Endodermal cell (in vitro differentiated cells): ENCODE measurements around the gene POU2AF2. TPM values are rescaled to one million over a fixed set of nuclear protein-coding genes. Genes with fewer than 3 reads are reported as not detected.
A peak's percentile ranks its signal among the peaks of the same experiment; 100 is the strongest.

Experiments
- DNase-seq: peaks from one replicate; pipeline ENCODE4 v3.0.0-alpha.2; 2017
- H3K27ac ChIP-seq: 2 replicates; pipeline ENCODE4 v1.5.1; 2013; ENCODE audit warnings: mild to moderate bottlenecking, low read depth, low read length, moderate library complexity
- H3K27me3 ChIP-seq: 2 replicates; pipeline ENCODE4 v1.6.1; 2013; ENCODE audit warnings: mild to moderate bottlenecking, low read length, moderate library complexity; ENCODE audit not compliant: insufficient read depth, control insufficient read depth, poor library complexity, severe bottlenecking
- H3K36me3 ChIP-seq: 2 replicates; pipeline ENCODE4 v1.7.0; 2013; ENCODE audit warnings: mild to moderate bottlenecking, low read length, moderate library complexity; ENCODE audit not compliant: control insufficient read depth, insufficient read depth
- H3K4me1 ChIP-seq: one replicate; pipeline ENCODE4 v1.7.0; 2013; ENCODE audit warnings: low read length; ENCODE audit not compliant: control insufficient read depth, insufficient read depth
- H3K4me3 ChIP-seq: 2 replicates; pipeline ENCODE4 v1.5.1; 2013; ENCODE audit warnings: mild to moderate bottlenecking, low read length, moderate library complexity
- H3K9ac ChIP-seq: 2 replicates; pipeline ENCODE4 v1.6.1; 2013; ENCODE audit warnings: mild to moderate bottlenecking, low read length, moderate library complexity; ENCODE audit not compliant: poor library complexity, severe bottlenecking; ENCODE audit errors: extremely low read depth
- H3K9me3 ChIP-seq: 2 replicates; pipeline ENCODE4 v1.6.1; 2013; ENCODE audit warnings: mild to moderate bottlenecking, low read length, moderate library complexity; ENCODE audit not compliant: control insufficient read depth
- H3K27ac Mint-ChIP-seq: 2 replicates; pipeline ENCODE4 v1.8.0; 2020; ENCODE audit warnings: mixed read lengths
- H3K27me3 Mint-ChIP-seq: 2 replicates; pipeline ENCODE4 v1.8.0; 2021; ENCODE audit warnings: mild to moderate bottlenecking, mixed read lengths; ENCODE audit not compliant: insufficient read depth
- H3K36me3 Mint-ChIP-seq: 2 replicates; pipeline ENCODE4 v1.8.0; 2020; ENCODE audit warnings: low read depth, mixed read lengths
- H3K4me1 Mint-ChIP-seq: 2 replicates; pipeline ENCODE4 v1.8.0; 2020; ENCODE audit warnings: mixed read lengths
- H3K4me3 Mint-ChIP-seq: 2 replicates; pipeline ENCODE4 v1.8.0; 2020; ENCODE audit warnings: mild to moderate bottlenecking, moderate library complexity, mixed read lengths
- H3K9me3 Mint-ChIP-seq: 2 replicates; pipeline ENCODE4 v1.8.0; 2020; ENCODE audit warnings: mild to moderate bottlenecking, mixed read lengths
- CTCF ChIP-seq: fragments of 200-600 bp; sonication (generic); conservative IDR thresholded peaks from 2 replicates; pipeline ENCODE4 v1.5.0; 2021; ENCODE audit warnings: antibody characterized with exemption, mild to moderate bottlenecking
- WGBS, 2 experiments: methylation state at CpG; one replicate each; pipeline versions ENCODE4 v1.1.5 to v1.1.7; 2013; ENCODE audit warnings: missing lambda C conversion rate in 2 of 2, mixed read lengths in 1 of 2; ENCODE audit not compliant: insufficient coverage in 1 of 2, insufficient read length in 1 of 2; 5-methylcytosine and 5-hydroxymethylcytosine counted together
- total RNA-seq, 2 donors: library from RNA; stranded (reverse); fragmentation: NEBNext Ultra II Directional in 1 of 2; extraction: Animal tissue kit (Norgen Biotek cat#: 25700) in 1 of 2; gene quantifications; 2 replicates in 1 of 2; 3 replicates in 1 of 2; pipeline ENCODE4 v1.2.1, GENCODE V29; 2021

The POU2AF2 gene
- total RNA-seq, 2 donors from 2014 or later = not detected

- Histone ChIP-seq H3K4me1 (peaks cover 27% of the 10 kb centered on the region), H3K9ac (no peak overlapping the region), H3K36me3 (no peaks in the 10 kb centered on the region), H3K27me3 (peaks cover 17% of the 10 kb centered on the region), H3K9me3 (no peaks in the 10 kb centered on the region), H3K27ac (no peak overlapping the region), H3K4me3 (no peak overlapping the region)
- Mint-ChIP-seq H3K4me1 (peaks cover 23% of the 10 kb centered on the region), H3K9me3 (no peaks in the 10 kb centered on the region), H3K36me3 (no peaks in the 10 kb centered on the region), H3K4me3 (no peak overlapping the region), H3K27ac (no peak overlapping the region), H3K27me3 (peaks cover 46% of the 10 kb centered on the region)
- TF ChIP-seq CTCF = no peak
- DNase-seq = no peak
- WGBS, 2 experiments = 95% methylated on average over 1 of the region's 2 CpGs; no CpG with 5 or more reads in 1 of the 2 experiments
Measured at GRCh38 chr11:111330234-111330893, 84.8 kb downstream of the POU2AF2 start.

GRCh38 chr11:111331711-111332479 is 86.4 kb downstream of the POU2AF2 start:
- WGBS, 2 experiments = 92 to 100% methylated on average over 4 of the region's 4 CpGs
- H3K36me3 Mint-ChIP-seq = no peaks in the 10 kb centered on the region
- TF ChIP-seq CTCF = no peak

DNA sequence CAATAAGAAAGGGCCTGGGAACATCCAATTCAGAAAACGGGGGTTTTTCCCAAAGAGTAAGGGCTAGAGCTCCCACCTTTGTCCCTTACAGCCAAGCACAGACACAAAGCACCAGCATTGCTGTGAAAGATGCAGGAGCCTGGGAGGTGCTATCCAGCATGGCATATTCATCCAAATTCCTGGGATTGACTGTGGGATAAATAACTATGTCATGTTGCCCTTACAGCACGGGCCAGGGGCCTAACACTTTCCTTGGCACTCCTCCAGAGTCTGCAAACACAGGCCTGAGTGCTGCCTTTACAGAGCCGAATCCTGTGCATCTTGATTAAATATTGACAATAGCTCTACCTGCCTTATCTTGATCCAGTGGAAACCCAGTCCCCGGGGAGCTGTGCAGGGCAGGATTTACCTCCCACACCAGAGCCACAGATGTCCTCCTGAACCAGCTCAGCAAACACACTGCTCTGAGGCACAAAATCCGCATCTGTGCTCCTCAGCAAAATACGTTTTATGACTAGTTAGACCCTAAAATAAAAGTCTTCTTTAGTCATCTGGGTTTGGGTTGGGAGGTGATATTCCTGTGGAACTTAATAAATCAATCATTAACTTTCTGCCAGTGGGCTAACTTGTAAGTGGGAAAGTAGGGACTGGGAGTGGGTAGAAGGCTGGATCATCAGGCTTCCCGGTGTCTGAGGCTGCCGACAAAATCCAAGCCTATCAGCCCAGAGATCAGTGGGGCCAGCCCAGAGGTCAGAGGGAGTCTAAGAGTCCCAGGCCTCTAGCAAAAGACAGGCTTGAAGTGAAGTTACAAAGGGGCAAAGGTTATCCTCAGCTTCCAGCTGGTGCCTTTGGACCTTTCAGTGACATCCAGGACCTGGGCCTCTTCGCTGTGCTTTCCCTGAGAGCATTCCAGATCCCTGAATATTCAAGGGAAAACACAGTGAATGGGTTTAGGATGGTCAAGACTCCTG is 89.3 kb downstream of the POU2AF2 start:
- H3K27ac Mint-ChIP-seq = no peak overlapping the region
- no peak overlapping the region for H3K27ac ChIP-seq
- no peak overlapping the region for H3K4me3 Mint-ChIP-seq
- WGBS, 2 experiments = 80 to 86% methylated on average over 4 to 9 of the region's 9 CpGs
- no peak overlapping the region for H3K4me3 ChIP-seq
- no peaks in the 10 kb centered on the region for H3K36me3 ChIP-seq
- H3K36me3 Mint-ChIP-seq = no peaks in the 10 kb centered on the region
- no peak overlapping the region for H3K9ac ChIP-seq
- H3K27me3 Mint-ChIP-seq = peaks cover 44% of the 10 kb centered on the region
- no peak for TF ChIP-seq CTCF
- H3K27me3 ChIP-seq = peaks cover 25% of the 10 kb centered on the region
- peak; percentile 54 for DNase-seq
- peaks cover 35% of the 10 kb centered on the region for H3K4me1 Mint-ChIP-seq
- peaks cover 5% of the 10 kb centered on the region for H3K9me3 Mint-ChIP-seq
- peaks cover 18% of the 10 kb centered on the region for H3K4me1 ChIP-seq
- peaks cover 5% of the 10 kb centered on the region for H3K9me3 ChIP-seq

More at GRCh38 chr11:111331711-111332479, 86.4 kb downstream of the POU2AF2 start:
- peaks cover 25% of the 10 kb centered on the region for H3K4me1 ChIP-seq
- H3K4me3 ChIP-seq = no peak overlapping the region
- H3K4me3 Mint-ChIP-seq = no peak overlapping the region
- no peak overlapping the region for H3K27ac ChIP-seq
- H3K27me3 Mint-ChIP-seq = peaks cover 46% of the 10 kb centered on the region
- peaks cover 33% of the 10 kb centered on the region for H3K4me1 Mint-ChIP-seq
- H3K9me3 Mint-ChIP-seq = no peaks in the 10 kb centered on the region
- no peak overlapping the region for H3K9ac ChIP-seq
- DNase-seq = no peak
- H3K36me3 ChIP-seq = no peaks in the 10 kb centered on the region
- H3K9me3 ChIP-seq = no peaks in the 10 kb centered on the region
- H3K27me3 ChIP-seq = peaks cover 25% of the 10 kb centered on the region
- no peak overlapping the region for H3K27ac Mint-ChIP-seq
